MM.1S (cell line): ENCODE data around the gene MRPS30.

ENCODE experiments used
- CTCF ChIP-seq: fragments of 300-600 bp; sonication (generic); IDR thresholded peaks from 2 replicates; pipeline ENCODE4 v1.5.1; 2016; ENCODE audit warnings: antibody characterized with exemption, low read length, mixed read lengths
- EZH2 ChIP-seq: fragments of 300-600 bp; sonication (generic); optimal IDR thresholded peaks from 2 replicates; pipeline ENCODE3; 2017; ENCODE audit warnings: low read depth, mild to moderate bottlenecking, antibody characterized with exemption, low read length, mixed read lengths

GRCh38 chr5:44844744-44845143 lies 36.0 kb downstream of the MRPS30 start:
- TF ChIP-seq CTCF (no peak), EZH2 (no peak)
